Epithelial cell of esophagus (primary cell): ENCODE results near the gene MAP3K21.

Experiments used
- DNase-seq: peaks from one replicate; pipeline ENCODE4 v3.0.0; 2010; ENCODE audit warnings: low read depth
- H3K4me3 ChIP-seq: 2 replicates; pipeline ENCODE4 v1.5.1; 2011; ENCODE audit warnings: mild to moderate bottlenecking, low read length, control low read depth
- CTCF ChIP-seq: IDR thresholded peaks from 2 replicates; pipeline ENCODE4 v1.5.1; 2011; ENCODE audit warnings: low read depth, mild to moderate bottlenecking, low read length, control low read depth, inconsistent platforms; ENCODE audit not compliant: insufficient read depth; ENCODE audit errors: missing control alignments

The MAP3K21 gene

DNA sequence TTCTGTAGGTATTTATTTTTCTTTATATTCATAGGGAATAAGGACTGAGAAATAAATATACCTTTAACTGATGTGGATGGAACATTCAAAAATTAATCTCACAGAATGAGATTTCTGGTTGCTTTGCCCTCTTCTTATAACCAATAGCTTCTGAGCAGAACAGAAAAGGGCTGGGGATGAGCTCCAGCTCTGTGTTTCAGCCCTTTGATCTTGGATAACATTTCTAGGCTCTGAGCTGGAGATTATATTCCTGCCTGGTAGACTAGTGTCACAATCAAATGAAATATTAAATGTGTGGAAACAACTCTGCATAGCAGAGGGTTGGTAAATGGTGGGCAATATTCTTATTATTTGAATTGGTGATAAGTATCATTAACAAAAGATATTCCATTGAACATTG is 14.6 kb downstream of the MAP3K21 start:
- TF ChIP-seq CTCF, result no peak
- no peak for DNase-seq
- H3K4me3 ChIP-seq, result no peak overlapping the region

GRCh38 chr1:233343262-233343661 is 15.7 kb downstream of the MAP3K21 start:
- no peak for TF ChIP-seq CTCF
- H3K4me3 ChIP-seq, result no peak overlapping the region
- DNase-seq, result no peak

DNA sequence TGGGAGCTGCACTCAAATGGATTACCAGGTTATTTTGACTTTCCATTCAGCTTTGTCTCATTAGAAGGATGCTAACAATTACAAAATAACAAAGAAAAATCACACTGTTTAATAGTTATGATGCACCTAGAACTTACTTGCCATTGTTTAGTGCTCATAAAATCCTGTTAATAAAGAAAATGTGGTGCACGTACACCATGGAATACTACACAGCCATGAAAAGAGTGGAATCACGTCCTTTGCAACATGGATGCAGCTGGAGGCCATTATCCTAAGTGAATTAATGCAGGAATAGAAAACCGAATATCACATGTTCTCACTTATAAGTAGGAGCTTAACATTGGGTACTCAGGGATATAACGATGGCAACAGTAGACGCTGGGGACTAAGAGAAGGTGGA is 19.8 kb downstream of the MAP3K21 start:
- no peak for TF ChIP-seq CTCF
- H3K4me3 ChIP-seq, result no peak overlapping the region
- no peak for DNase-seq

GRCh38 chr1:233349137-233349536 is 21.6 kb downstream of the MAP3K21 start:
- no peak for DNase-seq
- no peak for TF ChIP-seq CTCF
- H3K4me3 ChIP-seq, result no peak overlapping the region

DNA sequence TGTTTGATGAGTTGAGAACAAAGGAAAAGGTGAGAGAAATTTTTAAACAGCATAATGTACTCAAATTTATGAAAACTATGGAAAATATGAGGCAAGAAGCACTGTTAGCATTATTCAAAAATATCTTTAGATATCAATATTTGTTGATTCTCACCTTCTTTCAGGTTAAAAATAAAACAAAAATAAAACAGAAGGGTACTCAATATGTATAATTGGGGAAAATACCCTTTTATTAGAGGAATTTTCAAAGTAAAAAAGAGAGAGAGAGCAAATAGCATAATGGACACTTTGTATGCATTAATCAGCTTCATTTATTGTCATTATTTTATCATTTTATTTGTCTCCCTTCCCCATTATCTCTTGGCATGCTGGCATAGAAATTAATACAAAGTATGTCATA is 27.5 kb downstream of the MAP3K21 start:
- DNase-seq, result no peak
- no peak overlapping the region for H3K4me3 ChIP-seq
- no peak for TF ChIP-seq CTCF

DNA sequence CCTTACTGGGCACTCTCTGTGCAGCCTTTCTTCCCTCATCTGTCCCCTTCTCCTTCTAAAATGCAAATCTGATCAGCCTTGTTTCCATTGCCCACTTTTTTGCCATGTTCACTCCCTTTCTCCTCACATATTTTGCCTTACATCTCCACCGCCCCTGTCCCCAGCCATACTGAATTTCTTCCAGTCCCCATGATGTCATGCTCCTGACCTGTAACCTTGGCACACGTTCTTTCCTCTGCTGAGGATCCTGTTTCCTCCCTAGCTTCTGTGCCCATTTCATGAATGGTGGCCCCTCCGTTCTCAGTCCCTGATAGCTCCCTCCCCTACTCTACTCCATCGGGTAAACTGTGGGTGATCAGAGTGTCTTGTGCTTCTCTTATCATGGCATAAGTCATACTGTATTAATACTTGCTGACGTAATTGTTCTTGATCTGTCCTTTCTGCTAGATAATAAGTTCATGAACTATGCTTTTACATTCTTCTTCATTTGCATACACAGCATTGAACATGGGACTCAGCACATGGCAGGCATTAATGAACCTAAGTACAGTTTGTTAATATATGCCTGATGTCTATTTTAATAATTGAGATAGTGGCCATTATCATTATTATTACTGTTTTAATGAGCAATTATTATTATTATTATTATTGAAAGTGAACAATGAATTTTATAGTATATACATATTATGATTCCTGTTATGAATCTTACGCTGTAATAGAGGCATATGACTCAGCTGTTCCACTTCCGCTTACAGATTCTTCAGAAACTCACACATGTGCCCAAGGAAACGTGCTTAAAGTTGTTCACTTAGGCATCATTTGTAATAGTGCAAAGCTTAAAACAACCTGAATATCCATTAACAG is 28.5 kb downstream of the MAP3K21 start:
- TF ChIP-seq CTCF, result no peak
- H3K4me3 ChIP-seq, result no peak overlapping the region
- DNase-seq, result no peak

GRCh38 chr1:233356705-233356987 is 29.1 kb downstream of the MAP3K21 start:
- no peak for TF ChIP-seq CTCF

More at GRCh38 chr1:233356705-233356987, 29.1 kb downstream of the MAP3K21 start:
- no peak for DNase-seq
- H3K4me3 ChIP-seq, result no peak overlapping the region
